ENCODE measurements around the gene SHANK1.

Gene SHANK1

GRCh38 chr19:50713556-50714236, 5.9 kb downstream of the SHANK1 start:
- TF ChIP-seq MAX (IDR thresholded peaks at IDR 0.05) = no peak

GRCh38 chr19:50712833-50713232, 6.8 kb downstream of the SHANK1 start:
- TF ChIP-seq EP300 (IDR thresholded peaks at IDR 0.05; ENCODE audit: borderline replicate concordance) = no peak
- TF ChIP-seq MAX (IDR thresholded peaks at IDR 0.05) = no peak
- no peak for TF ChIP-seq TAF1 (IDR thresholded peaks at IDR 0.05; ENCODE audit: low read depth)
- TF ChIP-seq EGR1 (IDR thresholded peaks at IDR 0.05) = no peak
- TF ChIP-seq FOXM1 (IDR thresholded peaks at IDR 0.05; ENCODE audit: borderline replicate concordance, low read depth) = no peak
- TF ChIP-seq TCF12 (IDR thresholded peaks at IDR 0.05; ENCODE audit: low read depth) = no peak
- TF ChIP-seq CREB1 (IDR thresholded peaks at IDR 0.05; ENCODE audit: low read depth) = no peak
- no peak for TF ChIP-seq NFIC (IDR thresholded peaks at IDR 0.05)
- TF ChIP-seq REST (IDR thresholded peaks at IDR 0.05; ENCODE audit: low read depth) = no peak
- no peak for TF ChIP-seq TEAD4 (IDR thresholded peaks at IDR 0.05)
- no peak for TF ChIP-seq USF1 (IDR thresholded peaks at IDR 0.05)
- no peak for TF ChIP-seq CEBPB (IDR thresholded peaks at IDR 0.05)
- no peak for TF ChIP-seq ZBTB7A (IDR thresholded peaks at IDR 0.05; ENCODE audit: low read depth)
- no peak for TF ChIP-seq RAD21 (IDR thresholded peaks at IDR 0.05; ENCODE audit: low read depth)
- no peak for TF ChIP-seq YY1 (IDR thresholded peaks at IDR 0.05; ENCODE audit: low read depth)

GRCh38 chr19:50711805-50712204, 7.8 kb downstream of the SHANK1 start:
- TF ChIP-seq REST (IDR thresholded peaks at IDR 0.05; ENCODE audit: low read depth) (no peak), EP300 (IDR thresholded peaks at IDR 0.05; ENCODE audit: borderline replicate concordance) (no peak), USF1 (IDR thresholded peaks at IDR 0.05) (no peak)

- TF ChIP-seq FOXM1 (IDR thresholded peaks at IDR 0.05; ENCODE audit: borderline replicate concordance, low read depth) = no peak
- TF ChIP-seq NFIC (IDR thresholded peaks at IDR 0.05) = no peak
- no peak for TF ChIP-seq RAD21 (IDR thresholded peaks at IDR 0.05; ENCODE audit: low read depth)
- no peak for TF ChIP-seq TEAD4 (IDR thresholded peaks at IDR 0.05)
- no peak for TF ChIP-seq CEBPB (IDR thresholded peaks at IDR 0.05)
- no peak for TF ChIP-seq TAF1 (IDR thresholded peaks at IDR 0.05; ENCODE audit: low read depth)
- no peak for TF ChIP-seq EGR1 (IDR thresholded peaks at IDR 0.05)
- no peak for TF ChIP-seq YY1 (IDR thresholded peaks at IDR 0.05; ENCODE audit: low read depth)
- no peak for TF ChIP-seq REST (IDR thresholded peaks at IDR 0.05; ENCODE audit: low read depth)
- no peak for TF ChIP-seq MAX (IDR thresholded peaks at IDR 0.05)
- TF ChIP-seq CREB1 (IDR thresholded peaks at IDR 0.05; ENCODE audit: low read depth) = no peak
- TF ChIP-seq TCF12 (IDR thresholded peaks at IDR 0.05; ENCODE audit: low read depth) = no peak
- TF ChIP-seq ZBTB7A (IDR thresholded peaks at IDR 0.05; ENCODE audit: low read depth) = no peak
- no peak for TF ChIP-seq EP300 (IDR thresholded peaks at IDR 0.05; ENCODE audit: borderline replicate concordance)
- TF ChIP-seq USF1 (IDR thresholded peaks at IDR 0.05) = no peak
These were observed 8.4 kb downstream of the SHANK1 start for GRCh38 chr19:50711196-50711595.

Measured in Ishikawa (cell line).